Astrocyte of the cerebellum (primary cell): ENCODE results near the gene RAD51AP1.

Experiments
- DNase-seq: peaks from one replicate; pipeline ENCODE4 v3.0.0-alpha.2; 2011; ENCODE audit warnings: low read depth
- H3K4me3 ChIP-seq: 2 replicates; pipeline ENCODE4 v1.5.1; 2011; ENCODE audit warnings: mild to moderate bottlenecking, low read depth, low read length, moderate library complexity
- CTCF ChIP-seq: IDR thresholded peaks from 2 replicates; pipeline ENCODE4 v1.5.1; 2012; ENCODE audit warnings: low read length, low read depth, moderate library complexity, mild to moderate bottlenecking; ENCODE audit errors: missing control alignments
- in situ Hi-C: cut with HindIII; loops from 2 replicates; pipeline ENCODE4 v1.10.0; 2017; ENCODE audit warnings: low sequenced_read_pairs

The RAD51AP1 gene

GRCh38 chr12:4538207-4539160 lies at the start of gene RAD51AP1:
Gene RAD51AP1 (plus strand): TSS chr12:4538890. CDS start chr12:4538940, 50 bp downstream.
- no peak for TF ChIP-seq CTCF
- in situ Hi-C loops: no loop called here
- DNase-seq: peak; percentile 95
- peak within 1 kb of the TSS; percentile 92 for H3K4me3 ChIP-seq

GRCh38 chr12:4489556-4489955 lies 49.1 kb upstream of the RAD51AP1 start:
- in situ Hi-C loops: no loop called here
- no peak for DNase-seq

GRCh38 chr12:4490973-4491372 lies 47.7 kb upstream of the RAD51AP1 start:
- TF ChIP-seq CTCF: no peak
- DNase-seq: no peak

More at GRCh38 chr12:4489556-4489955, 49.1 kb upstream of the RAD51AP1 start:
- TF ChIP-seq CTCF: no peak
- no peak overlapping the region for H3K4me3 ChIP-seq

GRCh38 chr12:4496145-4496838 lies 42.4 kb upstream of the RAD51AP1 start:
- TF ChIP-seq CTCF: no peak
- H3K4me3 ChIP-seq: no peak overlapping the region
- DNase-seq: no peak
- in situ Hi-C loops: no loop called here

More at GRCh38 chr12:4490973-4491372, 47.7 kb upstream of the RAD51AP1 start:
- in situ Hi-C loops: loop anchor here (5.0 kb wide), 1 partner anchor 79 kb away; no protein-coding TSS in a partner anchor
- no peak overlapping the region for H3K4me3 ChIP-seq

GRCh38 chr12:4499186-4499585 lies 39.5 kb upstream of the RAD51AP1 start:
- in situ Hi-C loops: no loop called here
- no peak for TF ChIP-seq CTCF
- no peak for DNase-seq
- H3K4me3 ChIP-seq: no peak overlapping the region

- no peak overlapping the region for H3K4me3 ChIP-seq
- no peak for TF ChIP-seq CTCF
- in situ Hi-C loops: no loop called here
- DNase-seq: peak; percentile 32
Observed at GRCh38 chr12:4505376-4505986, 33.2 kb upstream of the RAD51AP1 start.
